ENCODE results near the gene LIN9.
"Not testable (repeated sequence)": the region's sequence is repeated elsewhere in the genome, so short reads cannot be mapped to it uniquely, and the experiment has no call there.

Gene LIN9

GRCh38 chr1:226215239-226215638, 93.7 kb downstream of the LIN9 start:
- no peak for DNase-seq (ENCODE audit: low read depth)

- no peak for DNase-seq (ENCODE audit: low read depth)
These were observed 96.4 kb downstream of the LIN9 start for GRCh38 chr1:226212545-226212944.

- no peak for DNase-seq (ENCODE audit: low read depth)
These were observed 97.7 kb downstream of the LIN9 start for GRCh38 chr1:226211181-226211821.

GRCh38 chr1:226210571-226211176, 98.3 kb downstream of the LIN9 start:
- DNase-seq (ENCODE audit: low read depth): no peak

- DNase-seq (ENCODE audit: low read depth): no peak
These were observed 99.5 kb downstream of the LIN9 start for GRCh38 chr1:226209307-226210059.

- no peak for DNase-seq (ENCODE audit: low read depth)
These were observed 101.9 kb downstream of the LIN9 start for GRCh38 chr1:226207048-226207447.

GRCh38 chr1:226204198-226204597, 104.8 kb downstream of the LIN9 start:
- DNase-seq (ENCODE audit: low read depth): no peak

- no peak for DNase-seq (ENCODE audit: low read depth)
These were observed 105.3 kb downstream of the LIN9 start for GRCh38 chr1:226203655-226204054.

GRCh38 chr1:226203240-226203639, 105.7 kb downstream of the LIN9 start:
- DNase-seq (ENCODE audit: low read depth): no peak

GRCh38 chr1:226202666-226203065, 106.3 kb downstream of the LIN9 start:
- DNase-seq (ENCODE audit: low read depth): not testable (repeated sequence)

GRCh38 chr1:226202246-226202645, 106.7 kb downstream of the LIN9 start:
- DNase-seq (ENCODE audit: low read depth): no peak

GRCh38 chr1:226201029-226201593, 107.9 kb downstream of the LIN9 start:
- DNase-seq (ENCODE audit: low read depth): no peak

- DNase-seq (ENCODE audit: low read depth): no peak
These were observed 109.0 kb downstream of the LIN9 start for GRCh38 chr1:226199971-226200370.

- DNase-seq (ENCODE audit: low read depth): no peak
These were observed 113.8 kb downstream of the LIN9 start for GRCh38 chr1:226195144-226195543.

GRCh38 chr1:226187380-226187779, 121.6 kb downstream of the LIN9 start:
- no peak for DNase-seq (ENCODE audit: low read depth)

GRCh38 chr1:226187019-226187322, 122.0 kb downstream of the LIN9 start:
- DNase-seq (ENCODE audit: low read depth): no peak

- DNase-seq (ENCODE audit: low read depth): peak; percentile 78
These were observed 122.6 kb downstream of the LIN9 start, which contains the start of gene ACBD3 for GRCh38 chr1:226186124-226187018. ACBD3 (minus strand) TSS chr1:226186741; CDS start chr1:226186675, 66 bp downstream.

- no peak for DNase-seq (ENCODE audit: low read depth)
These were observed 123.6 kb downstream of the LIN9 start for GRCh38 chr1:226185141-226186036.

GRCh38 chr1:226181996-226182714, 126.8 kb downstream of the LIN9 start:
- DNase-seq (ENCODE audit: low read depth): no peak

Measured in T follicular helper cell (primary cell).